Stomach (tissue), 9 donors: Measurements from ENCODE around the gene NCDN. TPM values are rescaled to one million over a fixed set of nuclear protein-coding genes. Genes with fewer than 3 reads are reported as not detected.

ENCODE experiments used
- DNase-seq, 2 donors: peaks; one replicate each; pipeline versions ENCODE4 v3.0.0 to v3.0.0-alpha.2; 2013 to 2019
- H3K27ac ChIP-seq, 5 donors: fragments of 200-600 bp in 4 of 5; sonication (generic) in 4 of 5; one replicate each; pipeline ENCODE4 v1.5.1; 2013 to 2019; ENCODE audit warnings: mild to moderate bottlenecking in 1 of 5, moderate library complexity in 1 of 5
- H3K27me3 ChIP-seq, 3 donors: fragments of 200-600 bp; sonication (generic); one replicate each; pipeline ENCODE4 v1.5.1; 2017 to 2019; ENCODE audit warnings: mixed run types in 1 of 3
- H3K36me3 ChIP-seq, 4 donors: fragments of 200-600 bp; sonication (generic); 1 replicate in 3 of 4; 2 replicates in 1 of 4; pipeline ENCODE4 v1.5.1; 2016 to 2019
- H3K4me1 ChIP-seq, 4 donors: fragments of 200-600 bp; sonication (generic); one replicate each; pipeline ENCODE4 v1.5.1; 2016 to 2019
- H3K4me3 ChIP-seq, 4 donors: fragments of 200-600 bp; sonication (generic) in 3 of 4; one replicate each; pipeline ENCODE4 v1.5.1; 2016 to 2019; ENCODE audit warnings: mild to moderate bottlenecking in 1 of 4
- H3K9me3 ChIP-seq, 4 donors: fragments of 200-600 bp; sonication (generic); one replicate each; pipeline ENCODE4 v1.5.1; 2016 to 2019
- EP300 ChIP-seq: sonication (generic); formaldehyde crosslinking; IDR thresholded peaks from one replicate; pipeline ENCODE4 v1.6.1; 2017; ENCODE audit warnings: antibody characterized with exemption
- POLR2A ChIP-seq, 4 donors: fragments of 450-650 bp; IDR thresholded peaks; one replicate each; pipeline ENCODE4 v1.6.1; 2016; ENCODE audit warnings: antibody characterized with exemption in 4 of 4, control low read depth in 2 of 4, mild to moderate bottlenecking in 1 of 4, moderate library complexity in 1 of 4
- POLR2AphosphoS5 ChIP-seq, 3 donors: sonication (generic); formaldehyde crosslinking; IDR thresholded peaks; one replicate each; pipeline ENCODE4 v1.6.1; 2016; ENCODE audit warnings: antibody characterized with exemption in 3 of 3
- WGBS, 5 donors: extraction: QIAGEN DNeasy Blood & Tissue Kit in 3 of 5; methylation state at CpG; one replicate each; pipeline versions ENCODE4 v1.1.5 to v1.1.7; 2013 to 2018; 5-methylcytosine and 5-hydroxymethylcytosine counted together
- intact Hi-C: fragments of 100-400 bp; cut with DNase I; formaldehyde crosslinking; loops from one replicate; pipeline ENCODE4 v1.15.1; 2023; ENCODE audit warnings: low total_unique reads
- polyA plus RNA-seq, 3 donors: library from polyadenylated mRNA; stranded (reverse); fragments of 200-250 nt; gene quantifications; one replicate each; pipeline ENCODE4 v1.2.3, GENCODE V29; 2013
- total RNA-seq, 5 donors: library from RNA; depleted of rRNA; stranded (reverse); fragments of >200 nt; gene quantifications; one replicate each; pipeline versions ENCODE4 v1.1.0 to v1.2.3, GENCODE V29; 2014 to 2016
- TF ChIP-seq, protein P1 (sequence below), 7 experiments: fragments of 450-650 bp in 4 of 7; fragments of 200-600 bp in 3 of 7; sonication (generic) in 3 of 7; IDR thresholded peaks; one replicate each; pipeline ENCODE4 v1.5.1; 2016 to 2019; ENCODE audit warnings: antibody characterized with exemption in 7 of 7, control low read depth in 2 of 7, mild to moderate bottlenecking in 1 of 7
- donor health status: healthy with polysubstance abuse.
- donor health status: Bipolar disorder and iron deficiency.
- donor health status: healthy.

Gene NCDN
- total and polyA plus RNA-seq, 8 donors, result 5.3 to 92.9 (median 12.4) TPM

DNA sequence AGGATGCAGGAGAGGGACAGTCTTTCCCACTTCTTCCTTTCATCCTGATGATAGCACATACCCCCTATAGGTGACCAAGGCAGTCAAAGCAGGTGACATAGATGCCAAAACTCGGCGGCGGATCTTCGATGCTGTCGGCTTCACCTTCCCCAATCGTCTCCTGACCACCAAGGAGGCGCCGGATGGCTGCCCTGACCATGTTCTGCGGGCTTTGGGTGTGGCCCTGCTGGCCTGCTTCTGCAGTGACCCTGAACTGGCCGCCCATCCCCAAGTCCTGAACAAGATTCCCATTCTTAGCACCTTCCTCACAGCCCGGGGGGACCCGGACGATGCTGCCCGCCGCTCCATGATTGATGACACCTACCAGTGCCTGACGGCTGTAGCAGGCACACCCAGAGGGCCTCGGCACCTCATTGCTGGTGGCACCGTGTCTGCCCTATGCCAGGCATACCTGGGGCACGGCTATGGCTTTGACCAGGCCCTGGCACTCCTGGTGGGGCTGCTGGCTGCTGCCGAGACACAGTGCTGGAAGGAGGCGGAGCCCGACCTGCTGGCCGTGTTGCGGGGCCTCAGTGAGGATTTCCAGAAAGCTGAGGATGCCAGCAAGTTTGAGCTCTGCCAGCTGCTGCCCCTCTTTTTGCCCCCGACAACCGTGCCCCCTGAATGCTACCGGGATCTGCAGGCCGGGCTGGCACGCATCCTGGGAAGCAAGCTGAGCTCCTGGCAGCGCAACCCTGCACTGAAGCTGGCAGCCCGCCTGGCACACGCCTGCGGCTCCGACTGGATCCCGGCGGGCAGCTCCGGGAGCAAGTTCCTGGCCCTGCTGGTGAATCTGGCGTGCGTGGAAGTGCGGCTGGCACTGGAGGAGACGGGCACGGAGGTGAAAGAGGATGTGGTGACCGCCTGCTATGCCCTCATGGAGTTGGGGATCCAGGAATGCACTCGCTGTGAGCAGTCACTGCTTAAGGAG, 2.9 kb downstream of the NCDN start:
- H3K9me3 ChIP-seq, result no peaks in the 10 kb centered on the region
- 42 to 77% (median 47%) methylated on average over 26 to 44 of the region's 44 CpGs for WGBS, 5 donors
- intact Hi-C loops, result loop anchor here (5.0 kb wide), 1 partner anchor 108 kb away; no protein-coding TSS in a partner anchor
- H3K27me3 ChIP-seq, result no peaks in the 10 kb centered on the region
- peak overlapping the region; percentile 5 to 20 (median 14) for H3K4me3 ChIP-seq
- TF ChIP-seq, protein P1, sequence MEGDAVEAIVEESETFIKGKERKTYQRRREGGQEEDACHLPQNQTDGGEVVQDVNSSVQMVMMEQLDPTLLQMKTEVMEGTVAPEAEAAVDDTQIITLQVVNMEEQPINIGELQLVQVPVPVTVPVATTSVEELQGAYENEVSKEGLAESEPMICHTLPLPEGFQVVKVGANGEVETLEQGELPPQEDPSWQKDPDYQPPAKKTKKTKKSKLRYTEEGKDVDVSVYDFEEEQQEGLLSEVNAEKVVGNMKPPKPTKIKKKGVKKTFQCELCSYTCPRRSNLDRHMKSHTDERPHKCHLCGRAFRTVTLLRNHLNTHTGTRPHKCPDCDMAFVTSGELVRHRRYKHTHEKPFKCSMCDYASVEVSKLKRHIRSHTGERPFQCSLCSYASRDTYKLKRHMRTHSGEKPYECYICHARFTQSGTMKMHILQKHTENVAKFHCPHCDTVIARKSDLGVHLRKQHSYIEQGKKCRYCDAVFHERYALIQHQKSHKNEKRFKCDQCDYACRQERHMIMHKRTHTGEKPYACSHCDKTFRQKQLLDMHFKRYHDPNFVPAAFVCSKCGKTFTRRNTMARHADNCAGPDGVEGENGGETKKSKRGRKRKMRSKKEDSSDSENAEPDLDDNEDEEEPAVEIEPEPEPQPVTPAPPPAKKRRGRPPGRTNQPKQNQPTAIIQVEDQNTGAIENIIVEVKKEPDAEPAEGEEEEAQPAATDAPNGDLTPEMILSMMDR (IDR thresholded peaks at IDR 0.05), result no peak
- peak in 1 of 3 donors; percentile 41 for TF ChIP-seq POLR2AphosphoS5 (IDR thresholded peaks at IDR 0.05)
- H3K36me3 ChIP-seq, result peaks cover 0 to 43% (median 37%) of the 10 kb centered on the region in 4 donors
- peak; percentile 81 to 86 for DNase-seq
- peak overlapping the region; percentile 1 to 97 (median 33) for H3K27ac ChIP-seq
- peaks cover 34 to 69% (median 54%) of the 10 kb centered on the region in 4 donors for H3K4me1 ChIP-seq

DNA sequence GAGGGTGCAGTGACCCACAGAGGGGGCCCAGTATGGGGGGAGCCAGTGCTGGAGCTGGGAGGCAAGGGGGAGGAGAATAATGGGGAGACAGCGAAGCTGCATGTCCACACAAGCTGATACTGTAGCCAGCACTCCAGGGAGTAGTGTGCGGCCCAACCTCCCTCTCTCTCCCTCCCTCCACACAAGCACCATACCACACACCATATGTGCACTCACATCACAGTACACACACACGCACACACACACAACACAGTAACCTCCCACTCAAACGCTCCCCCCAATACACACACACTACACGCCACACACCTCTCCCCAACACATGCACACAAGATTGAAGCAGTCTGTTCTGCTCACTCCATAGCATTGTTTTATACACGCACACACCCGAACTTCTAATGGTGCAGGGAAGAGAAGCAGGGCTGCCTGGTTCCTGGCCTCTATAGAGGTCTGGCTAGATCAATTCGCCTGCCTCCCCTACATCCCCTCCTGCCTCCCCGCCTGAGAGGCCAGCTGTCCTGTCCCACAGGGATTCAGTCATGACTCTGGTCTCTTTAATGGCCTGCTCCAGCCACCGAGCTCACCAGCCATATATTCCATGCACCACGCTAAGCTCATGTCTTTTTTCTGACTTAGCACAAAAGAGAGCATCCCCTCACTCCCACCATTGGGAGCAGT, 3.8 kb downstream of the NCDN start:
- intact Hi-C loops, result loop anchor here (5.0 kb wide), 1 partner anchor 109 kb away; no protein-coding TSS in a partner anchor
- Histone ChIP-seq H3K9me3 (no peaks in the 10 kb centered on the region), H3K4me1 (peaks cover 25 to 60% (median 45%) of the 10 kb centered on the region in 4 donors), H3K4me3 (peak overlapping the region; percentile 5 to 20 (median 14)), H3K36me3 (peaks cover 4 to 51% (median 45%) of the 10 kb centered on the region in 4 donors), H3K27ac (peak overlapping the region in 3 of 5 donors; percentile 1 to 54 (median 40)), H3K27me3 (no peaks in the 10 kb centered on the region)
- no peak for DNase-seq
- TF ChIP-seq POLR2AphosphoS5 (IDR thresholded peaks at IDR 0.05), result no peak
- TF ChIP-seq, protein P1 (IDR thresholded peaks at IDR 0.05), result peak in 1 of 7 experiments; percentile 2
- WGBS, 5 donors, result 73 to 83% (median 74%) methylated on average over 10 to 11 of the region's 11 CpGs

DNA sequence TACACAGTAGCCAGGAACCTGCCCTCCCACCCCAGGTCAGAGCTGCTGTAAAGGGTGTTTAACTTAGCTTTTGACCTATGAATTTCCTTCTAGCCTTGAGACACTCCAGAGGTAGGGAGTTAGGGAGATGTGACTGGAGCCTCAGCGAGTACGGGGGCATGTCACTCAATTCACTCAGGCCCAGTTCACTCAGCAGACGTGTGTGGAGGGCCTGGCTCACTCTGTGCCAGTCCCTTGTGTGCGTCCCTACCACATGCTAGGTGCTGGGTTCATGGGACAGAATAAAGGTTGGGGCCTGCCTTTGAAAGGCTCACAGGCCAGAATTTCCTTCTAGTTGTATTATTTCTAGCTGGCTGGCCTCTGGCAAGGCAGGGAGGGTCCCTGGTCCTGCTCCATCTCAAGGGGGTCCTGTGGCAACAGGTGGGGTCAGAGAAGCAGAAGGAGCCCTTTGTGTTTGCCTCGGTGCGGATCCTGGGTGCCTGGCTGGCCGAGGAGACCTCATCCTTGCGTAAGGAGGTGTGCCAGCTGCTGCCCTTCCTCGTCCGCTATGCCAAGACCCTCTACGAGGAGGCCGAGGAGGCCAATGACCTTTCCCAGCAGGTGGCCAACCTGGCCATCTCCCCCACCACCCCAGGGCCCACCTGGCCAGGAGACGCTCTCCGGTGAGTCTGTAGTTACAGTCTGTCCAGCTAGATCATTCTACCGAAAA, 4.5 kb downstream of the NCDN start:
- Histone ChIP-seq H3K27me3 (no peaks in the 10 kb centered on the region), H3K27ac (no peak overlapping the region), H3K9me3 (no peaks in the 10 kb centered on the region), H3K36me3 (peaks cover 4 to 58% (median 51%) of the 10 kb centered on the region in 4 donors), H3K4me1 (peaks cover 23 to 53% (median 42%) of the 10 kb centered on the region in 4 donors), H3K4me3 (no peak overlapping the region)
- WGBS, 5 donors, result 82 to 95% (median 90%) methylated on average over 11 to 15 of the region's 15 CpGs
- intact Hi-C loops, result loop anchor here (5.0 kb wide), 1 partner anchor 110 kb away; no protein-coding TSS in a partner anchor
- no peak for TF ChIP-seq POLR2AphosphoS5 (IDR thresholded peaks at IDR 0.05)
- no peak for TF ChIP-seq POLR2A (IDR thresholded peaks at IDR 0.05)
- TF ChIP-seq, protein P1 (IDR thresholded peaks at IDR 0.05), result no peak
- TF ChIP-seq EP300, result no peak
- DNase-seq, result no peak

DNA sequence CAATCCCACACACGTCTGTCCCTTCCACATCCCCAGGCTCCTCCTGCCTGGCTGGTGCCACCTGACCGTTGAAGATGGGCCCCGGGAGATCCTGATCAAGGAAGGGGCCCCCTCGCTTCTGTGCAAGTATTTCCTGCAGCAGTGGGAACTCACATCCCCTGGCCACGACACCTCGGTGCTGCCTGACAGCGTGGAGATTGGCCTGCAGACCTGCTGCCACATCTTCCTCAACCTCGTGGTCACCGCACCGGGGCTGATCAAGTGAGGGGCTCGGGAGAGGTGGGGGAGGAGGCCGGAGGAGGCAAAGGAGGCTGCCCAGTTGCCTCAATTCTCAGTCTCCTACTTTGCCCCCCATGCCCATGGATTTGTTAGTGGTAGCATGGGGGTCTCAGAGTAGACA, 5.6 kb downstream of the NCDN start:
- Histone ChIP-seq H3K27ac (no peak overlapping the region), H3K4me3 (no peak overlapping the region), H3K4me1 (peaks cover 22 to 48% (median 37%) of the 10 kb centered on the region in 4 donors), H3K36me3 (peaks cover 4 to 60% (median 52%) of the 10 kb centered on the region in 4 donors), H3K9me3 (no peaks in the 10 kb centered on the region), H3K27me3 (no peaks in the 10 kb centered on the region)
- no peak for DNase-seq
- 56 to 81% (median 77%) methylated on average over 12 of the region's 12 CpGs for WGBS, 5 donors
- intact Hi-C loops, result loop anchor here (5.0 kb wide), 1 partner anchor 111 kb away; no protein-coding TSS in a partner anchor
- no peak for TF ChIP-seq POLR2A (IDR thresholded peaks at IDR 0.05)
- no peak for TF ChIP-seq EP300
- TF ChIP-seq, protein P1 (IDR thresholded peaks at IDR 0.05), result no peak
- TF ChIP-seq POLR2AphosphoS5 (IDR thresholded peaks at IDR 0.05), result no peak
